K562 (cell line): ENCODE measurements around the gene FAM83G.
"Not testable (repeated sequence)": the region's sequence is repeated elsewhere in the genome, so short reads cannot be mapped to it uniquely, and the experiment has no call there.

Experiments used
- ATF1 ChIP-seq, 2 experiments: fragments of 450-650 bp in 1 of 2; IDR thresholded peaks; 2 replicates each; pipeline ENCODE4 v1.6.1; 2016; ENCODE audit warnings: missing compliant biosample characterization in 1 of 2, missing genetic modification characterization in 1 of 2
- BRF2 ChIP-seq: IDR thresholded peaks from 3 replicates; pipeline ENCODE4 v1.6.1; 2011; ENCODE audit warnings: borderline replicate concordance, mild to moderate bottlenecking; ENCODE audit not compliant: insufficient read length, insufficient read depth
- CTCF ChIP-seq, 3 experiments: IDR thresholded peaks in 2 of 3; conservative IDR thresholded peaks in 1 of 3; 2 replicates each; pipeline ENCODE4 v1.5.1; 2011 to 2012; ENCODE audit warnings: low read length in 3 of 3, mild to moderate bottlenecking in 3 of 3, control low read depth in 2 of 3, improper control_type of control experiment in 1 of 3, inconsistent platforms in 1 of 3, low read depth in 1 of 3, mixed read lengths in 1 of 3, moderate library complexity in 1 of 3; ENCODE audit not compliant: insufficient read depth in 2 of 3
- EWSR1 ChIP-seq: fragments of 450-650 bp; IDR thresholded peaks from 2 replicates; pipeline ENCODE4 v1.6.1; 2018; ENCODE audit warnings: borderline replicate concordance, mild to moderate bottlenecking, low read depth, moderate library complexity; ENCODE audit not compliant: partially characterized antibody
- EZH2 ChIP-seq: IDR thresholded peaks from 2 replicates; pipeline ENCODE4 v1.6.1; 2012; ENCODE audit warnings: low read depth, mild to moderate bottlenecking, inconsistent platforms, low read length, borderline replicate concordance
- HDAC2 ChIP-seq: fragments of 450-650 bp; IDR thresholded peaks from 2 replicates; pipeline ENCODE4 v1.6.1; 2016; ENCODE audit warnings: mild to moderate bottlenecking
- MAX ChIP-seq: sonication (generic); formaldehyde crosslinking; IDR thresholded peaks from 2 replicates; pipeline ENCODE4 v1.9.0; 2022; ENCODE audit warnings: mild to moderate bottlenecking, missing genetic modification reagents
- NFXL1 ChIP-seq: fragments of 450-650 bp; formaldehyde crosslinking; IDR thresholded peaks from 2 replicates; pipeline ENCODE4 v1.4.0; 2021; ENCODE audit warnings: mild to moderate bottlenecking
- NRF1 ChIP-seq, 2 experiments: fragments of 450-650 bp; IDR thresholded peaks in 1 of 2; conservative IDR thresholded peaks in 1 of 2; 2 replicates each; pipeline ENCODE4 v1.6.1; 2014; ENCODE audit warnings: mild to moderate bottlenecking in 2 of 2
- REST ChIP-seq, 2 experiments: fragments of 450-650 bp; formaldehyde crosslinking in 1 of 2; IDR thresholded peaks; 2 replicates each; pipeline versions ENCODE4 v1.4.0 to v1.6.1; 2014 to 2020; ENCODE audit warnings: mild to moderate bottlenecking in 2 of 2, borderline replicate concordance in 1 of 2, low read depth in 1 of 2
- ZNF696 ChIP-seq: fragments of 250-450 bp; sonication (Bioruptor Pico); conservative IDR thresholded peaks from 2 replicates; pipeline ENCODE4 v1.4.0; 2020; ENCODE audit warnings: mild to moderate bottlenecking, moderate library complexity

- TF ChIP-seq CTCF (IDR thresholded peaks at IDR 0.05 in 2 of 3, conservative IDR thresholded peaks at IDR 0.05 in 1 of 3; ENCODE audit: insufficient read depth in 2 of 3, low read depth in 1 of 3, low read length in 3 of 3); NRF1 (conservative IDR thresholded peaks at IDR 0.05 in 1 of 2, IDR thresholded peaks at IDR 0.05 in 1 of 2); EWSR1; HDAC2; ATF1 (CRISPR knock-in tag; IDR thresholded peaks at IDR 0.05); ATF1 (tag; IDR thresholded peaks at IDR 0.05); EZH2; ZNF696; MAX (CRISPR knock-in tag); REST (IDR thresholded peaks at IDR 0.05; ENCODE audit: borderline replicate concordance); REST (CRISPR knock-in tag; IDR thresholded peaks at IDR 0.05; ENCODE audit: low read depth); BRF2; NFXL1 (CRISPR knock-in tag): not testable (repeated sequence)
Measured at GRCh38 chr17:19042369-19042768, 37.8 kb upstream of the FAM83G start.
